ENCODE measurements around the gene ERCC6L2.

- TF ChIP-seq TAF1 (IDR thresholded peaks at IDR 0.05; ENCODE audit: borderline replicate concordance, insufficient read depth, low read length) (no peak), POLR2AphosphoS5 (IDR thresholded peaks at IDR 0.05; ENCODE audit: low read depth, low read length) (no peak), REST (IDR thresholded peaks at IDR 0.05; ENCODE audit: insufficient read depth in 1 of 2, low read depth in 2 of 2, low read length in 2 of 2) (no peak), FOXP2 (optimal IDR thresholded peaks at IDR 0.05; ENCODE audit: borderline replicate concordance, extremely low read depth, extremely low read length, insufficient read depth) (no peak)
Observed at GRCh38 chr9:95947118-95947517, 71.6 kb downstream of the ERCC6L2 start.

Data from PFSK-1 (cell line).